Gastroesophageal sphincter (tissue), 4 donors: ENCODE measurements around the gene UPF2. TPM values are rescaled to one million over a fixed set of nuclear protein-coding genes. Genes with fewer than 3 reads are reported as not detected.

Experiments
- ATAC-seq: fragments of 150-250 bp; one replicate; pipeline ENCODE4 v1.9.1; 2016; ENCODE audit warnings: mild to moderate bottlenecking, moderate library complexity
- H3K27ac ChIP-seq, 4 donors: fragments of 200-600 bp; sonication (generic) in 3 of 4; 1 replicate in 3 of 4; 2 replicates in 1 of 4; pipeline ENCODE4 v1.5.1; 2016 to 2019
- H3K27me3 ChIP-seq: fragments of 200-600 bp; sonication (generic); one replicate; pipeline ENCODE4 v1.5.1; 2019
- H3K36me3 ChIP-seq, 2 donors: fragments of 200-600 bp; sonication (generic); one replicate each; pipeline ENCODE4 v1.5.1; 2019; ENCODE audit warnings: control low read depth in 1 of 2
- H3K4me1 ChIP-seq, 3 donors: fragments of 200-600 bp; sonication (generic); 1 replicate in 2 of 3; 2 replicates in 1 of 3; pipeline ENCODE4 v1.5.1; 2016 to 2019; ENCODE audit warnings: control low read depth in 2 of 3
- H3K4me3 ChIP-seq, 2 donors: fragments of 200-600 bp; sonication (generic); one replicate each; pipeline ENCODE4 v1.5.1; 2019; ENCODE audit warnings: mild to moderate bottlenecking in 1 of 2, moderate library complexity in 1 of 2
- H3K9me3 ChIP-seq, 3 donors: fragments of 200-600 bp; sonication (generic); one replicate each; pipeline ENCODE4 v1.5.1; 2017 to 2019; ENCODE audit warnings: control low read depth in 2 of 3
- EP300 ChIP-seq: sonication (generic); formaldehyde crosslinking; IDR thresholded peaks from one replicate; pipeline ENCODE4 v1.6.1; 2017; ENCODE audit warnings: antibody characterized with exemption, mild to moderate bottlenecking
- POLR2A ChIP-seq, 2 donors: fragments of 450-650 bp; IDR thresholded peaks; one replicate each; pipeline ENCODE4 v1.6.1; 2017; ENCODE audit warnings: antibody characterized with exemption in 2 of 2, mild to moderate bottlenecking in 2 of 2, moderate library complexity in 1 of 2
- POLR2AphosphoS5 ChIP-seq: sonication (generic); formaldehyde crosslinking; IDR thresholded peaks from one replicate; pipeline ENCODE4 v1.6.1; 2017; ENCODE audit warnings: antibody characterized with exemption
- WGBS, 2 donors: methylation state at CpG; one replicate each; pipeline ENCODE4 v1.1.5; 2018; ENCODE audit warnings: low coverage in 1 of 2; 5-methylcytosine and 5-hydroxymethylcytosine counted together
- total RNA-seq, 4 donors: library from RNA; depleted of rRNA; stranded (reverse); fragments of >200 nt; gene quantifications; one replicate each; pipeline ENCODE4 v1.1.0, GENCODE V29; 2016
- TF ChIP-seq, protein P1 (sequence below), 4 experiments: fragments of 200-600 bp in 2 of 4; fragments of 450-650 bp in 2 of 4; sonication (generic) in 1 of 4; IDR thresholded peaks; one replicate each; pipeline ENCODE4 v1.5.1; 2017 to 2019; ENCODE audit warnings: antibody characterized with exemption in 4 of 4, mild to moderate bottlenecking in 2 of 4, moderate library complexity in 2 of 4

Gene UPF2
- total RNA-seq, 4 donors from 2014 or later: 23.8 to 40.9 (median 35.0) TPM

- WGBS, 2 donors: no CpG with 5 or more reads among the region's 12 CpGs
- Histone ChIP-seq H3K27me3 (no peaks in the 10 kb centered on the region), H3K4me3 (no peak overlapping the region), H3K9me3 (no peaks in the 10 kb centered on the region), H3K36me3 (no peaks in the 10 kb centered on the region), H3K27ac (no peak overlapping the region), H3K4me1 (no peaks in the 10 kb centered on the region)
- TF ChIP-seq, protein P1, sequence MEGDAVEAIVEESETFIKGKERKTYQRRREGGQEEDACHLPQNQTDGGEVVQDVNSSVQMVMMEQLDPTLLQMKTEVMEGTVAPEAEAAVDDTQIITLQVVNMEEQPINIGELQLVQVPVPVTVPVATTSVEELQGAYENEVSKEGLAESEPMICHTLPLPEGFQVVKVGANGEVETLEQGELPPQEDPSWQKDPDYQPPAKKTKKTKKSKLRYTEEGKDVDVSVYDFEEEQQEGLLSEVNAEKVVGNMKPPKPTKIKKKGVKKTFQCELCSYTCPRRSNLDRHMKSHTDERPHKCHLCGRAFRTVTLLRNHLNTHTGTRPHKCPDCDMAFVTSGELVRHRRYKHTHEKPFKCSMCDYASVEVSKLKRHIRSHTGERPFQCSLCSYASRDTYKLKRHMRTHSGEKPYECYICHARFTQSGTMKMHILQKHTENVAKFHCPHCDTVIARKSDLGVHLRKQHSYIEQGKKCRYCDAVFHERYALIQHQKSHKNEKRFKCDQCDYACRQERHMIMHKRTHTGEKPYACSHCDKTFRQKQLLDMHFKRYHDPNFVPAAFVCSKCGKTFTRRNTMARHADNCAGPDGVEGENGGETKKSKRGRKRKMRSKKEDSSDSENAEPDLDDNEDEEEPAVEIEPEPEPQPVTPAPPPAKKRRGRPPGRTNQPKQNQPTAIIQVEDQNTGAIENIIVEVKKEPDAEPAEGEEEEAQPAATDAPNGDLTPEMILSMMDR (IDR thresholded peaks at IDR 0.05): no peak
- TF ChIP-seq POLR2AphosphoS5 (no peak), POLR2A (IDR thresholded peaks at IDR 0.05) (no peak), EP300 (no peak)
- no peak for ATAC-seq
Observed at GRCh38 chr10:11886851-11887250, 155.8 kb downstream of the UPF2 start.

DNA sequence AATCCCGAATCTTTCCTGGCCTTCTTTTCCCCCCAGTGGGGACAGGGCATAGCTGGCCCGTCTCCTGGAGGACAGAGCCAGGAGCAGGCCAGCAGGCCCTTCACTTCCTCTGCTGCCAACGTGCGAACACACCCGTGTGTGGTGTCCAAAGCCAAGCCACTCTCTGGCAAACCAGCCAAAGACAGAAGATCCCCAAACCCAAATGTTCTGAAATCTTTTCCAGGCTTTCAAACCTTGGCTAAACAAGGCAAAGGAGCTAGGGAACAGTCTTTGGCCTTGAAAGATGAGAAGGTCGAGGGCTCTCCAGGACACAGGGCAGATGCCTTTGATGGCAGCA lies 156.5 kb downstream of the UPF2 start:
- Histone ChIP-seq H3K27ac (no peak overlapping the region), H3K4me1 (no peaks in the 10 kb centered on the region), H3K36me3 (no peaks in the 10 kb centered on the region), H3K9me3 (no peaks in the 10 kb centered on the region), H3K27me3 (no peaks in the 10 kb centered on the region), H3K4me3 (no peak overlapping the region)
- ATAC-seq: no peak
- no peak for TF ChIP-seq POLR2AphosphoS5
- no peak for TF ChIP-seq EP300
- no peak for TF ChIP-seq POLR2A (IDR thresholded peaks at IDR 0.05)
- TF ChIP-seq, protein P1 (IDR thresholded peaks at IDR 0.05): no peak
- WGBS, 2 donors: 64 to 67% methylated on average over 1 to 3 of the region's 6 CpGs

GRCh38 chr10:11885437-11886137 lies 157.0 kb downstream of the UPF2 start:
- no peak for ATAC-seq
- Histone ChIP-seq H3K27me3 (no peaks in the 10 kb centered on the region), H3K36me3 (no peaks in the 10 kb centered on the region), H3K27ac (no peak overlapping the region), H3K9me3 (no peaks in the 10 kb centered on the region), H3K4me1 (no peaks in the 10 kb centered on the region), H3K4me3 (no peak overlapping the region)
- 79 to 84% methylated on average over 8 to 10 of the region's 13 CpGs for WGBS, 2 donors
- TF ChIP-seq POLR2AphosphoS5 (no peak), POLR2A (IDR thresholded peaks at IDR 0.05) (no peak), EP300 (no peak)
- TF ChIP-seq, protein P1 (IDR thresholded peaks at IDR 0.05): no peak

- H3K9me3 ChIP-seq: no peaks in the 10 kb centered on the region
- H3K36me3 ChIP-seq: no peaks in the 10 kb centered on the region
- no peak overlapping the region for H3K4me3 ChIP-seq
- no peak for ATAC-seq
- no peaks in the 10 kb centered on the region for H3K4me1 ChIP-seq
- TF ChIP-seq POLR2AphosphoS5 (no peak), POLR2A (IDR thresholded peaks at IDR 0.05) (no peak), EP300 (no peak)
- TF ChIP-seq, protein P1 (IDR thresholded peaks at IDR 0.05): no peak
- no peak overlapping the region for H3K27ac ChIP-seq
- H3K27me3 ChIP-seq: no peaks in the 10 kb centered on the region
- 81 to 94% methylated on average over 2 to 3 of the region's 7 CpGs for WGBS, 2 donors
Observed at GRCh38 chr10:11884706-11885423, 157.7 kb downstream of the UPF2 start.
